PC-3 (cell line): ENCODE results near the gene PMS1. TPM values are rescaled to one million over a fixed set of nuclear protein-coding genes. Genes with fewer than 3 reads are reported as not detected.

Source experiments
- ATAC-seq: fragments of 200-7000 bp; cut with Tn5 transposase; 2 replicates; pipeline ENCODE4 v1.9.1; 2020; ENCODE audit warnings: mild to moderate bottlenecking, moderate library complexity
- BruUV-seq: library from RNA; stranded (reverse); fragments of 400-500 nt; replicated peaks from 2 replicates; lab custom pipeline; 2021; lab: Mats Ljungman, UMichigan
- CTCF ChIA-PET: fragments of 300-600 bp; sonication (Branson Sonifier 250); formaldehyde crosslinking; loops from one replicate; lab custom pipeline; 2022; ENCODE audit warnings: antibody characterized with exemption; lab: Charles Lee
- POLR2A ChIA-PET: fragments of 300-600 bp; sonication (Branson Sonifier 250); formaldehyde crosslinking; loops from one replicate; lab custom pipeline; 2022; ENCODE audit warnings: antibody characterized with exemption; ENCODE audit not compliant: unreplicated experiment; lab: Charles Lee
- DNase-seq: peaks from one replicate; pipeline ENCODE4 v3.0.0-alpha.2; 2015
- H2AFZ ChIP-seq: fragments of 300-600 bp; sonication (generic); 2 replicates; pipeline ENCODE4 v1.6.0; 2016; ENCODE audit warnings: antibody characterized with exemption, low read length
- H3F3A ChIP-seq: fragments of 300-600 bp; sonication (generic); one replicate; pipeline ENCODE4 v1.6.0; 2017; ENCODE audit warnings: antibody characterized with exemption, low read length, control low read depth, mild to moderate bottlenecking; ENCODE audit not compliant: unreplicated experiment
- H3K27ac ChIP-seq: fragments of 300-600 bp; sonication (generic); 2 replicates; pipeline ENCODE4 v1.5.1; 2016; ENCODE audit warnings: mild to moderate bottlenecking, low read length
- H3K27me3 ChIP-seq: fragments of 300-600 bp; sonication (generic); 2 replicates; pipeline ENCODE4 v1.6.1; 2016; ENCODE audit warnings: low read length, mixed read lengths
- H3K36me3 ChIP-seq: fragments of 300-600 bp; sonication (generic); 2 replicates; pipeline ENCODE4 v1.6.1; 2016; ENCODE audit warnings: low read depth, mixed run types, low read length, mixed read lengths
- H3K4me1 ChIP-seq: fragments of 300-600 bp; sonication (generic); 2 replicates; pipeline ENCODE4 v1.5.1; 2016; ENCODE audit warnings: low read length; ENCODE audit not compliant: insufficient read depth
- H3K4me2 ChIP-seq: fragments of 300-600 bp; sonication (generic); 2 replicates; pipeline ENCODE4 v1.6.0; 2016; ENCODE audit warnings: low read length
- H3K4me3 ChIP-seq: fragments of 300-600 bp; sonication (generic); 2 replicates; pipeline ENCODE4 v1.5.1; 2016; ENCODE audit warnings: mild to moderate bottlenecking, low read length, mixed read lengths
- H3K79me2 ChIP-seq: fragments of 300-600 bp; sonication (generic); 2 replicates; pipeline ENCODE4 v1.6.1; 2017; ENCODE audit warnings: low read length, mixed read lengths
- H3K9ac ChIP-seq: fragments of 300-600 bp; sonication (generic); 2 replicates; pipeline ENCODE4 v1.6.0; 2016; ENCODE audit warnings: mild to moderate bottlenecking, low read length
- H3K9me2 ChIP-seq: fragments of 300-600 bp; sonication (generic); replicated peaks from 2 replicates; pipeline ENCODE4 v1.6.1; 2016; ENCODE audit warnings: mixed run types, low read length, mixed read lengths
- H3K9me3 ChIP-seq: fragments of 300-600 bp; sonication (generic); 2 replicates; pipeline ENCODE4 v1.6.1; 2016; ENCODE audit warnings: low read length, mixed read lengths
- H4K20me1 ChIP-seq: fragments of 300-600 bp; sonication (generic); 2 replicates; pipeline ENCODE4 v1.6.1; 2016; ENCODE audit warnings: low read length, mixed read lengths
- EZH2 ChIP-seq: fragments of 300-600 bp; sonication (generic); IDR thresholded peaks from one replicate; pipeline ENCODE4 v1.6.1; 2017; ENCODE audit warnings: antibody characterized with exemption, mild to moderate bottlenecking, low read length; ENCODE audit not compliant: unreplicated experiment
- EZH2phosphoT487 ChIP-seq: fragments of 300-600 bp; sonication (generic); IDR thresholded peaks from 2 replicates; pipeline ENCODE4 v1.6.1; 2018; ENCODE audit warnings: mild to moderate bottlenecking, antibody characterized with exemption, low read length, borderline replicate concordance
- intact Hi-C: fragments of 100-400 bp; cut with micrococcal nuclease; formaldehyde crosslinking; loops from 2 replicates; pipeline ENCODE4 v1.9.0; 2023
- total RNA-seq: library from RNA; depleted of rRNA; stranded (reverse); fragments of >200 nt; gene quantifications from 2 replicates; pipeline ENCODE4 v1.2.3, GENCODE V29; 2014
- TF ChIP-seq, protein P1 (sequence below): fragments of 300-600 bp; sonication (generic); conservative IDR thresholded peaks from 2 replicates; pipeline ENCODE4 v1.5.1; 2017; ENCODE audit warnings: antibody characterized with exemption, low read depth, mild to moderate bottlenecking, low read length

PMS1 gene
- total RNA-seq, 1 experiment from 2014 or later: 13.8 TPM

DNA sequence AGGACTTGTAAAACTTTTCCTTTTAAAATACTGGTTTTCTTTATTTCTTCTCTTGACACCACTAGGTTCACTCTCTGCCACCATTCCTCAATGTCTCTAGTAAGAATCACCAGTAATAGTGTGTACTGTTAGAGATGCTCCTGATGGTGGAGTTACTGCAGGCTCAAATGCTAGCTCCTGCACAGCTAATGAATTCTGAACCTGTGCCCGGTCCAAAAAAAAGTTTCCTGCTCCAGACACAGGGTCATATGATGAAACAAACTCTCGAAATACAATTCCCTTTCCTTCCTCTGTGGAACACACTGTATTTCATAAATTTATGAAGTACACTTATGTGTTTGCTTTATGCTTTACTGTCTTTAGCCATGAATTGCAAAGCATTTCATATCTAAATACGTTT, 19.2 kb downstream of the PMS1 start:
- Histone ChIP-seq H3K79me2 (no peaks in the 10 kb centered on the region), H3K27me3 (no peaks in the 10 kb centered on the region), H3K9me3 (no peaks in the 10 kb centered on the region), H3K4me2 (no peak overlapping the region), H4K20me1 (no peaks in the 10 kb centered on the region), H3K9ac (no peak overlapping the region), H2AFZ (no peak overlapping the region), H3K9me2 (no peaks in the 10 kb centered on the region), H3F3A (no peaks in the 10 kb centered on the region), H3K27ac (no peak overlapping the region), H3K4me3 (no peak overlapping the region), H3K36me3 (peaks cover 15% of the 10 kb centered on the region), H3K4me1 (peaks cover 9% of the 10 kb centered on the region)
- ChIA-PET CTCF (no interaction called here), POLR2A (no interaction called here)
- no peak for ATAC-seq
- BruUV-seq: no TSS peak
- intact Hi-C loops: no loop called here
- DNase-seq: no peak
- TF ChIP-seq, protein P1, sequence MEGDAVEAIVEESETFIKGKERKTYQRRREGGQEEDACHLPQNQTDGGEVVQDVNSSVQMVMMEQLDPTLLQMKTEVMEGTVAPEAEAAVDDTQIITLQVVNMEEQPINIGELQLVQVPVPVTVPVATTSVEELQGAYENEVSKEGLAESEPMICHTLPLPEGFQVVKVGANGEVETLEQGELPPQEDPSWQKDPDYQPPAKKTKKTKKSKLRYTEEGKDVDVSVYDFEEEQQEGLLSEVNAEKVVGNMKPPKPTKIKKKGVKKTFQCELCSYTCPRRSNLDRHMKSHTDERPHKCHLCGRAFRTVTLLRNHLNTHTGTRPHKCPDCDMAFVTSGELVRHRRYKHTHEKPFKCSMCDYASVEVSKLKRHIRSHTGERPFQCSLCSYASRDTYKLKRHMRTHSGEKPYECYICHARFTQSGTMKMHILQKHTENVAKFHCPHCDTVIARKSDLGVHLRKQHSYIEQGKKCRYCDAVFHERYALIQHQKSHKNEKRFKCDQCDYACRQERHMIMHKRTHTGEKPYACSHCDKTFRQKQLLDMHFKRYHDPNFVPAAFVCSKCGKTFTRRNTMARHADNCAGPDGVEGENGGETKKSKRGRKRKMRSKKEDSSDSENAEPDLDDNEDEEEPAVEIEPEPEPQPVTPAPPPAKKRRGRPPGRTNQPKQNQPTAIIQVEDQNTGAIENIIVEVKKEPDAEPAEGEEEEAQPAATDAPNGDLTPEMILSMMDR: no peak
- no peak for TF ChIP-seq EZH2phosphoT487
- no peak for TF ChIP-seq EZH2

DNA sequence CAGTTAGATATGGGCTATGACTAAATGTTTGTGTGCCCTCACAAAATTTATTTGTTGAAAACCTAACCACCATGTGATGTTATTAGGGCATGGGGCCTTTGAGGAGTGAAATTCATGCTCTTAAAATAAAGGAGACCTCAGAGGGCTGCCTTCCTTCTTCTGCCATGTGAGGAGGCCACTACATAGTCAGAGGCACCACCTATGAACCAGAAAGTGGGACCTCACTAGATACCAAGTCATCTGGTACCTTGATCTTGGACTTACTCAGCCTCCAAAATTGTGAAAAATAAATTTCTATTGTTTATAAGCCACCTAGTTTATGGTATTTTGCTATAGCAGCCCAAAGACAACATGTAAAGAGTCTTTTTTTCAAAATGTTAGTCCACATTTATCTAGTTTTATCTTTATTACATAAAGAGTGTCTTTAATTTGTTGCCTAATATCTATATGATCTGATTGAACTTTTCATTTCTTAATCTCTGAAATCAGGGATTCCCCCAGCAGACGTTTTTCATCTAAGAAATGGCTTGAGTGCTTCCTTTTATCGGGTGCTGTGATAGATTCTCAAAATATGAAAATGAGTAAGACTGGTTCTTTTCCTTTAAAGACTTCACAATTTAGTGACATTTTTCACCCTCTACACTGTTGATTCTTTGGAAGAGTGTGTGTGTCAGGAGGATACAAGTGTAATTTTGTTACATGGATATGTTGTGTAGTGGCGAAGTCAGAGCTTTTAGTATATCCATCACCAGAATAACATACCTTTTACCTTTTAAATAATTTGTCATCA, 34.2 kb downstream of the PMS1 start:
- no peaks in the 10 kb centered on the region for H3F3A ChIP-seq
- H3K27me3 ChIP-seq: no peaks in the 10 kb centered on the region
- ATAC-seq: no peak; the same call in none of the 2 replicates
- H3K36me3 ChIP-seq: peaks cover 14% of the 10 kb centered on the region
- no peak overlapping the region for H3K4me3 ChIP-seq
- H3K9me2 ChIP-seq: no peaks in the 10 kb centered on the region
- intact Hi-C loops: no loop called here
- no peaks in the 10 kb centered on the region for H3K79me2 ChIP-seq
- ChIA-PET CTCF (no interaction called here), POLR2A (no interaction called here)
- no TSS peak for BruUV-seq
- DNase-seq: no peak
- H3K4me2 ChIP-seq: no peak overlapping the region
- H3K27ac ChIP-seq: no peak overlapping the region
- H3K9me3 ChIP-seq: no peaks in the 10 kb centered on the region
- H3K9ac ChIP-seq: no peak overlapping the region
- H4K20me1 ChIP-seq: no peaks in the 10 kb centered on the region
- H3K4me1 ChIP-seq: no peaks in the 10 kb centered on the region
- TF ChIP-seq EZH2phosphoT487: no peak
- TF ChIP-seq, protein P1: no peak
- TF ChIP-seq EZH2: no peak
- no peak overlapping the region for H2AFZ ChIP-seq

DNA sequence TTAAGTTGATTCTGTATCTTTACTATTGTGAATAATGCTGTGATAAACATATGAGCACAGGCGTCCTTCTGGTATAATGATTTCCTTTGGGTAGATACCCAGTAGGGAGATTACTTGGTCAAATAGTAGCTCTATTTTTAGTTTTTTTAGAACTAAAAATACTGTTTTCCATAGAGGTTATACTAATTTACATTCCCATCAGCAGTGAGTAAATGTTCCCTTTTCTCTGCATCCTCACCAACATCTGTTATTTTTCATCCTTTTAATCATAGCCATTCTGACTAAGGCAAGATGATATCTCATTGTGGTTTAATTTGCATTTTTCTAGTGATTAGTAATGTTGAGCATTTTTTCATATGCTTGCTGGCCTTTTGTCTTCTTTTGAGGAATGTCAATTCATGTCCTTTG, 35.1 kb downstream of the PMS1 start:
- Histone ChIP-seq H3K4me3 (no peak overlapping the region), H3K36me3 (peaks cover 11% of the 10 kb centered on the region; the same call in 1 of the 2 replicates), H3K9me2 (no peaks in the 10 kb centered on the region), H4K20me1 (no peaks in the 10 kb centered on the region), H3K27me3 (no peaks in the 10 kb centered on the region), H3K27ac (no peak overlapping the region), H3K4me2 (no peak overlapping the region), H2AFZ (no peak overlapping the region), H3K79me2 (no peaks in the 10 kb centered on the region), H3F3A (no peaks in the 10 kb centered on the region), H3K9me3 (no peaks in the 10 kb centered on the region), H3K9ac (no peak overlapping the region), H3K4me1 (no peaks in the 10 kb centered on the region)
- BruUV-seq: no TSS peak
- DNase-seq (peak; percentile 59), ATAC-seq (peak; percentile 64)
- intact Hi-C loops: no loop called here
- CTCF ChIA-PET: no interaction called here
- POLR2A ChIA-PET: no interaction called here
- TF ChIP-seq, protein P1: no peak
- TF ChIP-seq EZH2: no peak
- TF ChIP-seq EZH2phosphoT487: no peak
